ENCODE results near the gene LRTM1.

LRTM1 gene

DNA sequence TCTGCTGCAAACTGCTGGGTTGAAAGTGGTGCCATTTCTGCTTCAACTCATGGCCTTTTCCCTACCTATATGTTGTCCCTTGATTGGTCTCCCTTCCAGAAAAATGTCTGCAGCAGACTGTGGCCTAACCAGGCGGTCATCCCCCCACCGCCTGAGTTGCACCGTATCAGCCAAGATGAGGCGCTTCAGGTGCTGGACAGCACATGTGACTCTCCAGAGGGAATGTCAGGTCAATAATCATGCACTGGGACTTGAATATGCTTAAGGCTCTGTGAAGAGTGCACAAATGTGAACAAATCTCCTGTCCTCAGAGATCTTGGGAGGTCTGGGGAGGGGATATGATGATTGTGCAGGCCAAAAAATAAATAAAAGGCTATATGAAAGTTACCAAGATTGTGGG lies 32.2 kb downstream of the LRTM1 start:
- DNase-seq (ENCODE audit: low read depth, low spot score): no peak

DNA sequence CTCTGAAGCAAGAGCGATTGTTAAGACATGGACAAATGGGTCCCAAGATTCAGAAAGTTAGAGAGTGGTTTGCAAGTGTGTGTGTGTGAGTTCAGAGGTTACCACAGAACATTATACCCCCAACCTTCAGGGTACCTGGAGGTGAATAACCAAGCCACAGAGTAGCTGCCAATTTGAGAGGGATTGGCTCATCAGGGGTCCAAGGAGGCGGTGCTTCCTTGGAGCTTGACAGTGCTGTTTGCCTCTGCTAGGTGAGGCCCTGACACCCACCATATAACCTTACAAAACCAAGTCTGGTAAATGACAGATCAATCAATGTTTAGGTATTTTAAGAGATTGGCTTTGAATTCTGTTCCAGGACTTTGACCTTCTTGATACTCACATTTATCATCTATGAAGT lies 35.7 kb downstream of the LRTM1 start:
- no peak for DNase-seq (ENCODE audit: low read depth, low spot score)

DNA sequence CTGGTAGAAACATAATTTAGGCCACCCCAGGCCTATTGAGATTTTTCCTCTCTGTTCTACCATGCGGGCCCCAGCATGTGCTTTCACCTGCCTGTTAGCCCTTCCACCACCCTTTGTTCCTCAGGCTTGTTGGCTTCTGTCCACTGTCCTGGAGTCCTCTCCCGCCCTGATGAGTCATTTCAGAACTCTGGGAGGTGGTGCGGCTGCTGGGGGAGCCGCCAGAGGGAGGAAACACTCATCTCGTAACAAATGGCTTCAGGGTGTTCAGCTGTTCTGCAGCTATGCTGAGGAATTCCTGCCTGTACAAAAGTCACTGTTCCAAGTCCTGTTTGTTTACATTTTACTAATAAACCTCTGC lies 36.3 kb downstream of the LRTM1 start:
- DNase-seq (ENCODE audit: low read depth, low spot score): peak; percentile 77

DNA sequence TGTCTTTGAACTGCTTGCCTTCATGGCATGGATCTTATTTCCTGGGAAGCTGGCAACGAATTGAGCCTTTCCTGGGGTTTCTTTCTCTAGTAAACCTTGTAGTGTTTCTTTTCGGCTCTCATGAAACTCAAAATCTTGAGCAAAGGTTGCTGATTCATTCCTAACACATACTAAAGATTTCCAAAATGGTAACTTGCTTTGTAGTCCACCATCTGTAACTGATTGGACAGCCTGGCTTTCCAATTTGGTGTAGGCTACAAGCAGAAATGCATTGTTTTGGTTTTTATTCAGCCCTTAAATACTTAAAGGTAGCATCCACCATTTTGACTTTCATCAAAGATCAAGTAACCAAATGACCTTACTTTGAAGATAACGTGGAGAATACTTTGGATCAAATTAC lies 38.1 kb downstream of the LRTM1 start:
- no peak for DNase-seq (ENCODE audit: low read depth, low spot score)

DNA sequence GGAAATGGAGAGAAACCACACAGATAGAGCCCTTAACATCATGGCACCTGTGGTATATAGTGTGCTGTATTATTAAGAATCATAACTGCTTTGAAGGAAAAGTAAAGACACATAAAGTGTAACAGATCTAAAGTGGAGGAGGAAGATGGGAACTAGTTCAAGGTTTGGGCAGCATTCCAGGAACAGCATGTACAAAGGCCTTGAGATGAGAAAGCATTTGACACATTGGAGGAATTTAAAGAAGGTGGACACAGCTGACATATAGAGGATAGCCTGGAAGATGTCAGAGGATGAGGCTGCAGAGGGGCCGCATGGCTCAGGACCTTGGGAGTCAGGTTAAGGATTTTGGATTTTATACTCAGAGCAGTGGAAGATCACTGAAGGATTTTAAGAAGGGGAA lies 39.0 kb downstream of the LRTM1 start:
- no peak for DNase-seq (ENCODE audit: low read depth, low spot score)

DNA sequence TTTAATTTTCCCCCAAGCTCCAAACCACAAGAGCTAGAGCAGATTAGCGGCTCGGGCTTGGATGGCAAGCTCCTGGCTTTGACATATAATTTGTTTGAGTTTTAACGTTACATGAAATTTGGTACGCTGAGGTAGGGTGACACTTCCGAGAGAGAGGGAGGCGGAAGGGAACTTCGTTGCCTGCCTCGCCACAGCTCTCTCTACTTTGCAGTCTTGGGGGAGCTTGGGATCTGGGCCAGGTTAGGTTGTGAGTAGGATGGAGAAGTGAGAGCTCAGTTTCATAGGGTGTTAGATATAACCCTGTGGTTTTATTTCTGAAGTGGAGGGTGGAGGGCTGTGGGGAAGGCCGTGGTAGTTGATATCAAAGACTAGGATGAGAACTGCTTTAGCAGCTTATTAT lies 39.7 kb downstream of the LRTM1 start:
- DNase-seq (ENCODE audit: low read depth, low spot score): no peak

DNA sequence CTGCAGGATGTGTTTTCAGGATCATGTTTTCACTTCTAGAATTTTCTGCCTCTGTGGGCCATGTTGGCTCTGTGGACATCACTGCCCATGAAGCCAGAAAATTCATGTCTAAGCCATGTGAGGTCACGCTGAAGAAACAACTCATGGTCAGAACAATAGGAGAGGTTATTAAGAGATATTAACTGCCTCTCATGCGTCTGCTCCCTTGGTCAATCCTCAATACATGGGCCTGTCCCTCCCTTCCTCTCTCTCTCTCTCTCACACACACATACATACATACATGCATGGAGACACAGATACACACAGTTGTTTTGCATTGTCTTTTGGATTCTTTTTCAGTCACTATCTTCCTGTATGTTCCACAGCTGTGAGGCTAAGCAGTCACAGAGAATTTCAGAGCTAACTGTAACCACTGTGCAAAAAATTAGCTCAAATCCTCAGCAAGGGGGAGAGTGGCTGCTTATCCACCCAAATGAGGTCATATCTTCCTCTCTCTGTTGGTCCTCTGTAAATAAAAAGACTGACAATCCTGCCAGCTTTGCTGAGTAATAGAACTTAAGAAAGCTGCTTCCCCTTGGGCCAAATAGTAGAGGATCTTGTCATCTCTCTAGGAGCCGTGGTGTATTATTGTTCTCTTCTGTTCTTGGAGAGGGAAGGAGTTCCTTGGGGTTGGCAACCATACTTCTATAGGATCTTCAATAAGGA lies 45.6 kb downstream of the LRTM1 start:
- peak; percentile 41 for DNase-seq (ENCODE audit: low read depth, low spot score)

DNA sequence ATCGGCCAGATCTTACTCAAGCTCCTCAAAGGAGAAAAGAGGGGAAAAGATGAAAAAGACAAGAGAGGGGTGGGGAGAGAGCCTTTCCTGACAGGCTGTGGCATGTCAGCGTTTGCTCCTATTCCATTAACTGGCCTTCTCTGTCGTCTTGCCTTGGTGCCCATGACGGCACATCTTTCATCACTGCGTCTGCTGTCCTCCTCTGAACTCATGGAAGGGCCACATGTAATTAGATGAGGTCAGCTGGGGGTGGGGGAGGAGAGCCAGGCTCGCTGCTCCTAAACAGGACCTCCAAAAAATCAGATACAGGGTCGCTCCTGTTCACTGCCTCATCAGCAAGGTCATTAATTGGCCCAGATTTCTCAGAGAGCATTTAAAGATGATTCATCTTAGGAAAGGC lies 49.7 kb downstream of the LRTM1 start:
- no peak for DNase-seq (ENCODE audit: low read depth, low spot score)

DNA sequence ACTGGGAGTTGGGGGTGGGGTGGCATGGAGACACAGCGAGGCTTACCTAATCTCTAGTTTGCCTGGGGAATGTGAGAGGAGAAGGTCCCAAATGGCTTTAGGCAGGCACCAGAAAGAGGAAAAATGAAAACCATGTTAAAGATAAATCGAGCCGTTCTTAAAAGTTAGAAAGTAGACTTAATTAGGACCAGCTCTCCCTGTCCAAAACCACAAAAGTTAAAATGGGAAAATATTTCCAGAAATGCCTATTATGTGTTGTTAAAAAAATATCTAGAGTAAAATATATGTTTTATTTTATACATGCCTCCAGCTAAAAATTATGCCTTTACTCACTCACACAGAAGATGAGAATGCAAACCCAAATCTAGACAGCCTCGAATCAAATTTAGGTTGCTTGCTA lies 50.1 kb downstream of the LRTM1 start:
- no peak for DNase-seq (ENCODE audit: low read depth, low spot score)

DNA sequence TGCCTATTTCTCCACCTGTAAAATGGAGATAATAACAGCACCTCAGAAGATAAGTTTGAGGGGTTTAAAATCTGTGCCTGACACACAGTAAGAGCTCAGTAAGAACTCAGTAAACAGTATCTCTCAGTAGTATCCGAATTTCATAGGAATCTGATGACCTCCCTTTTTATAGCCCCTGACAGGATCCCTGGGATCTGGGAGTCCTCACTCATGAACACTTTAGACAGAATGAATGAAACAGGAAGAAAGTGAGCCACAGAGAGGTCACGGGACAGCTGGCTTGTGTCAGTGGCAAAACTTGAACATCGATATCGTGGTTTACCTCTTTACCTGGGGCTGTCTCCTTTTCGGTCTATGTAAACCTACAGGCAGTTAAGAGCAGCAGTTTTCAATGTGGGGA lies 51.2 kb downstream of the LRTM1 start:
- DNase-seq (ENCODE audit: low read depth, low spot score): no peak

DNA sequence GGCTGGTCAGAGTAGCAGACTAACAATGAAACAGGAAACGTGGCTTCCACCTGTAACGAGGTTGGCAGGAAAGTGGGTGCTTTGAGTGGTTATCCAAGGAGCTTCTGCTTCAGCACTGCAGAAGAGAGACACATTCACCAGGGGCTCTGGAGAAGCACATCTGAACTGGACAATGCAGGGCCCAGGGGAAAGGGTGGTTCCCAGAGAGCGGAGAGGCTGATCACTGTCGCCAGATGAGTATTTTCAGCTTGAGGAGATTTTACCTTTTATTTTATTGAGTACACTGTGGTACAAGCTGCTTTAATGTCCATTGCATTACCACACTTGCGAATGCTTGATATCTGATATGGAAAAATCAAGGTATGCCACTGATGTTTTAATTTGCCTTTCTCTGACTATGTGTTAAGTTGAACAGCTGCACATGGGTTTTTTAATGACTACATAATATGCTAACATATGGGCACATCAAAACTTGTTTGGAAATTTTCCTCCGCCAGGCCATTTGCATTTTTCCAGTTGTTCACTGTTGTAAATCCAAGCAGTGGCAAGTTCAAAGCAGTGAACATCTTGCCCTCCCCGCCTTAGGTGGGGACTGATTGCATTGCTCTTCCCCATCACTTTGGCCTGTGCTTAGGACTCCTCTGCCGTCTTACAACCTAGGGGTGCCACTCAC lies 52.1 kb downstream of the LRTM1 start:
- DNase-seq (ENCODE audit: low read depth, low spot score): no peak

DNA sequence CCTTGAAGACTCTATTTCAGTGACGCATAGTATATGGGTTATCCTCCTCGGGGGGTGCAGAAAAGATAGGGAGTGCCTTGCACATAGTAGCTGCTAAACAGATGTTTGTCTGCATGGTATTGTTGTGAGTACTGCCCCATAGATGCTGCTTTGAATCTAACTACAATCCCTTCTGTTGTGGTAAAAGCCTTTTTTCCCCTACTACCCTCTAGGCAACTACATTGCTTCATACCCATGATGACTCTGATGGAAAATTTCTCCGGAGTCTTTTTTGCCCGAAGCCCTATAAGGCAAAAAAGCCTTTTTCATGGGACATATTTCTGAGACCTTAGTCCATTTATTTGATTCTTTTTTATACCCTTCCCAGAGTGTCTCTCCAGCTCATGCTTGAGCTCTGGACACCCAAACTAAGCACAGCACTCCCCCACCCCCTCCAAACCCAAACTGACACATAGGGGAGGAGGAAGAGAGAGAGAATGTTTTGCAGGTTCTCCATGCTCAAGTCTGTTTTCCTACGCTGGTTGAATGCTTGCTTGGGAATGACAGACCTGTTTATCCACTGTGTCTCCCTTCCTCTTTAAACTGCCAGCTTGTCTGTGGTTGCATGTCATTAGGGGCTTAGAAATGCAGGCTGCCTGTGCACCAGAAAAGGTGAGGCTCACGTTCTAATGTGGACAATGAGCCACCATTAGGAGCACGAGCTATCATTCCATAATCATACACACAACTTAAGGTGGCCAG lies 52.9 kb downstream of the LRTM1 start:
- no peak for DNase-seq (ENCODE audit: low read depth, low spot score)

DNA sequence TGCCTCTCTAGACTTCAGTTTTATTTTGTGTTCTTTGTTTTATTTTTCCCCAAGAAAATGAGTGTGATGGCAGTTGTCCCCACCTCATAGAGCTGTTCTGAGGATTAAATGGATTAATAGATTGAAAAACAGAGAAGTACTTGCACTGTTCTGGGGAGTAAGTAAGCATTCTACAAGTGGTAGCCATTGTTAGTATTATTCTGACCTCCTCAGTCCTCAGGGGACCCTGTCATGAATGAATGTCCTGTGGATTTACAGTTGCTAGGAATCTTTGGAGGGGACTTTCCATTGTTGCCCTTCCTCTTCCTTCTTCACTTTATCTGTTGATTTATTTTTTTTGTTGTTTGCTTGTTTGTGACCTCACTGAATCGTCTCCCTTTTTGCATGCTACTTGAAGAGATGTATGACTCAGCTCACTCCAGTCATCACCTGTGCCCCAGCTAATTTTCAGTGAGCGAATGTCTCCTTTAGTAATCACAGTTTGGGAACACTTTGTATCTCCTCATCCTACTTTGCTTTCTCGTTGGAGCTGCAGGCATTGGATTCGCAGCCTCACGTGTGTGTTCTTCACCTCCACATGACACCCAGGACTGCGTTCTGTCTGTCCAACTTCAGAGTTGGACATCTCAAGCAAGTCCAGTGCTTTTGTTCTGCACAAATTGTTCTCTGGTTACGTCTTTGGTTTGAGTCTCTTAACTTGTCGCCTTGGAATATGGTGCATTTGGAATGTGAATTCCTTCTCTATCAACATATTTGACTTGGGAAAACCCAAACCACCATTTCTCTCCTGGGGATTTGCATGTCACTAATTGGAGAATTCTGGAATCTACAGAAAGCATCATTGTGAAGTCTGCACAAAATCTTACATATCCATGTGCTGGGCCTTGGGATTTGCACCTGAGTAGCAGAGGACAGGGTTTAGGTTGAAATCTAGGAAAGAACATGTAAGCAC lies 54.5 kb downstream of the LRTM1 start:
- DNase-seq (ENCODE audit: low read depth, low spot score): no peak

DNA sequence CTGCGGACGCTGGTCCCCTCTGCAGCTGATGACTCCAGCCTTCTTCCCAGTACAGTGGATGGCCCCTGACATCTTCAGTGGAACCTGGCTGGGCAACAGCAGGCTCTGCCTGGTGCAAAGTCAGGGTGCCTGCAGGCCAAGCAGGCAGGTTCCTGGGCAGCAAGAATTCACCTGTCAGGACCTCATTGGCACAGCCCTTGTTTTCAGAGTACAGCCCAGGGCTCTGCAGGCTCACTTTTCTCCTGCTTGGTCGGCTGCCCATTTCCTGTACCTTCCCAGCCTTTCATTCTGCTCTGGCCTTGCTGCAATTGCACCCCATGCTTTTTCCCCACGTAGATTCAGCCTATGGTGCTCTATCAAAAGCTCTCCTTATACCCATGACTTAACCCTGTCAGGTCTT lies 56.0 kb downstream of the LRTM1 start:
- DNase-seq (ENCODE audit: low read depth, low spot score): no peak

DNA sequence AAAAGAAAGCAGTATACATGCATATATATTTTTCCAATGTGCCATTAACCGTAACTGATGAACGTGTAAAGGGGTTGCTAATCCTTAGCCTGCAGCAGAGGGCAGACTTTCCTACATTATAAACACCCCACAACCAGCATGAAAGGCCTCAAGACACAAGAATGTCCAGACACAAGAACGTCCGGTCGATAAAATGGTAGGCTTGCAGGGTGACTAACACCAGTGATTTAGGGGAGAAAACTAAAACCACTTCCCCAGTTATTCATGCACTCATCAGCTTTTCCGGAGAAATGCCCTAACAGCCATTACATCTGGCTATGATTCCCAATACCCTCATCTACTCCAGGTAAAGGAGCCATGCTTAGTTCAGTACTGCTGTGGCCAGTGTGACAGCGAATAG lies 57.4 kb downstream of the LRTM1 start:
- no peak for DNase-seq (ENCODE audit: low read depth, low spot score)

Data from brain pericyte (primary cell).